ENCODE results near the gene MYO16.

MYO16 gene

DNA sequence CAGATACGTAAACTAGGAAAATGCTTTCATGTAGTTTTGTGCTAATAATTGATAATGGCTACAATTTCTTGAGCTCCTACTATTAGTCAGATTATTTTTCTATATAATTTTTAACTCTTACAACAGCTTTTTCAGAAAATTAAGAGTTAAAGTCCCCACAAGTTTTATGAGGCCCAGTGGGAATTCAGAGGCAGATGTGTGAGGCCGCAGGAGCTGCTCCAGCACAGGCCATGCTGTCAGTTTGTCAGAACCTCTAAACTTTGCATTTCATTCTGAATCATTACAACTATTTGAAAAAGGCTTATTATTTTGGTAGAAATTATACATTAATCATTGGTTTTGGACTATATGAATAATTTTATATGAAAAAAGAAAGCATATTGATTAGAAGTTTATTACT lies 370.8 kb downstream of the MYO16 start:
- H3K36me3 ChIP-seq (ENCODE audit: control insufficient read depth in 2 of 2, insufficient read depth in 2 of 2, low read length in 2 of 2), result no peaks in the 10 kb centered on the region
- H3K27me3 ChIP-seq (ENCODE audit: control insufficient read depth in 2 of 2, insufficient read depth in 2 of 2, low read length in 2 of 2), result no peaks in the 10 kb centered on the region
- H3K9me3 ChIP-seq (ENCODE audit: control insufficient read depth in 2 of 2, low read length in 2 of 2), result no peaks in the 10 kb centered on the region
- no peak overlapping the region for H3K27ac ChIP-seq (ENCODE audit: low read depth in 2 of 2, low read length in 2 of 2)
- H3K4me3 ChIP-seq (ENCODE audit: low read length in 2 of 2), result no peak overlapping the region
- H3K4me1 ChIP-seq (ENCODE audit: control insufficient read depth in 2 of 2, insufficient read depth in 2 of 2, low read length in 2 of 2), result no peaks in the 10 kb centered on the region
- no peak overlapping the region for H3K9ac ChIP-seq (ENCODE audit: low read depth in 1 of 2, low read length in 2 of 2)

DNA sequence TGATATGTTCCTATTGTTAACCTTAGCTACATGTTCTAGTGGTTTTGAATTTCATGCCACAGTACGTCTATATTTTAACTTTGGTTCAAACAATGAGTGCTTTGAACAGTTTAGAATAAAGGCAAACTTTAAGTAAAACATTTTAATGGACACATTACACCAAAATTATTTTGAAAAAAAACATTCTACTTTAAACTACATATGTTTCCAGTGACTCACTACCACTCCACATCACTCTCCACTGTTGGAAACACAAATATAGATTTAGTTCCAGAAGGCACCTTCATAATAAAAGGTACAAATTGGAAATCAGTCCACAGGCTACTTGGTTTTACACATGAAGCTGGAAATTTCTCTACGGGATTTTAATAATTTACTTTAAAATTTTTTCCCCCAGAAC lies 373.5 kb downstream of the MYO16 start:
- Histone ChIP-seq H3K27me3 (ENCODE audit: control insufficient read depth in 2 of 2, insufficient read depth in 2 of 2, low read length in 2 of 2) (no peaks in the 10 kb centered on the region), H3K9me3 (ENCODE audit: control insufficient read depth in 2 of 2, low read length in 2 of 2) (no peaks in the 10 kb centered on the region), H3K36me3 (ENCODE audit: control insufficient read depth in 2 of 2, insufficient read depth in 2 of 2, low read length in 2 of 2) (no peaks in the 10 kb centered on the region), H3K4me3 (ENCODE audit: low read length in 2 of 2) (no peak overlapping the region), H3K4me1 (ENCODE audit: control insufficient read depth in 2 of 2, insufficient read depth in 2 of 2, low read length in 2 of 2) (no peaks in the 10 kb centered on the region), H3K9ac (ENCODE audit: low read depth in 1 of 2, low read length in 2 of 2) (no peak overlapping the region), H3K27ac (ENCODE audit: low read depth in 2 of 2, low read length in 2 of 2) (no peak overlapping the region)

DNA sequence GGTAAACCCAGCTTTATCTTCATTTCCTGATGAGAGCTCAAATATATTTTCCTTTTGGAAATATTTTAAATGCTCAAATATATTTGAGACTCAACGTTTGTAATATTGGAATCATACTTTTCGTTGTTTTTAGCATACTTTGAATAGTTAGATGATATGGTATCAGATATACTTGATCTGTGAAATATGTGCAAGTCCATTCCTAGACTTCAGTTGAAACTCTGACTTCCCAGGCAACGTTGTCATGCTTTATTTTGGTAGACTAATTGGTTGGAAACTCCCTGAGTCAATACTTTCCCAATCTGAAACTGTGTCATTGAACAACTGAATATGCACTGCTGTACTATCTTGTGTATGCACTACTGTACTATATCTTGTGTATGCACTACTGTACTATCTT lies 378.5 kb downstream of the MYO16 start:
- H3K27ac ChIP-seq (ENCODE audit: low read depth in 2 of 2, low read length in 2 of 2), result no peak overlapping the region
- no peaks in the 10 kb centered on the region for H3K9me3 ChIP-seq (ENCODE audit: control insufficient read depth in 2 of 2, low read length in 2 of 2)
- no peaks in the 10 kb centered on the region for H3K4me1 ChIP-seq (ENCODE audit: control insufficient read depth in 2 of 2, insufficient read depth in 2 of 2, low read length in 2 of 2)
- H3K27me3 ChIP-seq (ENCODE audit: control insufficient read depth in 2 of 2, insufficient read depth in 2 of 2, low read length in 2 of 2), result no peaks in the 10 kb centered on the region
- H3K9ac ChIP-seq (ENCODE audit: low read depth in 1 of 2, low read length in 2 of 2), result no peak overlapping the region
- no peaks in the 10 kb centered on the region for H3K36me3 ChIP-seq (ENCODE audit: control insufficient read depth in 2 of 2, insufficient read depth in 2 of 2, low read length in 2 of 2)
- H3K4me3 ChIP-seq (ENCODE audit: low read length in 2 of 2), result no peak overlapping the region

DNA sequence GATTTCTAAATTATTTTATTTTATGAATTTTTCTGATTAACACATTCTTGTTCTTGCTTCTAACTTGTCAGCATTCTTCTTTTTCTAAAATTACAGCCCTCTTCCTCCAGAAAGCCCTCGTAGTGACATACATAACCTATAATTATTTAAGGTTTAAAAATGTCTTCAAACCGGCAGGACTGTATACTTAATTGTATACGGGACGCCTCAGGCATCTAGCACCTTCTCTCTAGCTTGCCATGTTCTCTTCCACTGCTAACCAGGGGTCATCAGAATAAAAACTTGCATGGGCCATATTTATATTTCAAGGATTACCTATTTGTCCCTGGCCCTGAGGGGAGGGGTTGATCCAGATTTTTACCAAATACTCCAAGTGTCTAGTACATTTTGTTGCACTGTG lies 380.3 kb downstream of the MYO16 start:
- Histone ChIP-seq H3K9ac (ENCODE audit: low read depth in 1 of 2, low read length in 2 of 2) (no peak overlapping the region), H3K4me3 (ENCODE audit: low read length in 2 of 2) (no peak overlapping the region), H3K27me3 (ENCODE audit: control insufficient read depth in 2 of 2, insufficient read depth in 2 of 2, low read length in 2 of 2) (no peaks in the 10 kb centered on the region), H3K4me1 (ENCODE audit: control insufficient read depth in 2 of 2, insufficient read depth in 2 of 2, low read length in 2 of 2) (no peaks in the 10 kb centered on the region), H3K9me3 (ENCODE audit: control insufficient read depth in 2 of 2, low read length in 2 of 2) (no peaks in the 10 kb centered on the region), H3K27ac (ENCODE audit: low read depth in 2 of 2, low read length in 2 of 2) (no peak overlapping the region), H3K36me3 (ENCODE audit: control insufficient read depth in 2 of 2, insufficient read depth in 2 of 2, low read length in 2 of 2) (no peaks in the 10 kb centered on the region)

DNA sequence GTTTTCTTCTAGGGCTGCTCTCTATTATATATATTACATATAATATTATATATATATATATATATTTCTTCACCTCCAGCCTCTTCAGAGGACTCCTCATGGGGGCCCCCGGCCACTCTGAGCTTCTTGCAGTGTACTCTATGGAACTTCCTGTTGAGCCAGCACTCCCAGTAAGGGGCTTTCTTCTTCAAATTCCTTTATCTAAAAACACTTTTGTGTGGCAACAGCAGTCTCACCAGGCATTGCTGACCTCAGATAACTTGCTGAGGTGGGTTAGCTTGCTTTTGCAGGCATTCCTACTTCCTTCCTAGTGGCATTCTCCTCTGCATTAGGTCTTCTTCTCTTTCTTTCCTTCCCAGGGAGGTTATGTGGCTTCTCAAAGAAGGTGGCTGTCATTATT lies 381.5 kb downstream of the MYO16 start:
- Histone ChIP-seq H3K27ac (ENCODE audit: low read depth in 2 of 2, low read length in 2 of 2) (no peak overlapping the region), H3K36me3 (ENCODE audit: control insufficient read depth in 2 of 2, insufficient read depth in 2 of 2, low read length in 2 of 2) (no peaks in the 10 kb centered on the region), H3K4me1 (ENCODE audit: control insufficient read depth in 2 of 2, insufficient read depth in 2 of 2, low read length in 2 of 2) (no peaks in the 10 kb centered on the region), H3K27me3 (ENCODE audit: control insufficient read depth in 2 of 2, insufficient read depth in 2 of 2, low read length in 2 of 2) (no peaks in the 10 kb centered on the region), H3K4me3 (ENCODE audit: low read length in 2 of 2) (no peak overlapping the region), H3K9ac (ENCODE audit: low read depth in 1 of 2, low read length in 2 of 2) (no peak overlapping the region), H3K9me3 (ENCODE audit: control insufficient read depth in 2 of 2, low read length in 2 of 2) (no peaks in the 10 kb centered on the region)

DNA sequence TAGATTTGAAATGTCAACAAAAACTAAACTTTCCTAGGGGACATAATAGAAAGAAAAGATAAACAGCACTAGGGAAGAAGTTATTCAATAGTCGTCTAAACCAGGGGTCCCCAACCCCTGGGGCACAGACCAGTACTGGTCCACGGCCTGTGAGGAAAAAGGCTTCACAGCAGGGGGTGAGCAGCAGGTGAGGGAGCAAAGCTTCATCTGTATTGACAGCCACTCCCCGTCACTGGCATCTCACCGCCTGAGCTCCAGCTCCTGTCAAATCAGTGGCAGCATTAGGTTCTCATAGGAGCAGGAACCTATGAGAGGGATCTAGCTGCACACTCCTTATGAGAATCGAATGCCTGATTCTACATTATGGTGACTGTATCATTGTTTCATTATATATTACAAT lies 382.7 kb downstream of the MYO16 start:
- H3K27me3 ChIP-seq (ENCODE audit: control insufficient read depth in 2 of 2, insufficient read depth in 2 of 2, low read length in 2 of 2), result no peaks in the 10 kb centered on the region
- H3K4me3 ChIP-seq (ENCODE audit: low read length in 2 of 2), result no peak overlapping the region
- no peaks in the 10 kb centered on the region for H3K4me1 ChIP-seq (ENCODE audit: control insufficient read depth in 2 of 2, insufficient read depth in 2 of 2, low read length in 2 of 2)
- no peaks in the 10 kb centered on the region for H3K9me3 ChIP-seq (ENCODE audit: control insufficient read depth in 2 of 2, low read length in 2 of 2)
- H3K36me3 ChIP-seq (ENCODE audit: control insufficient read depth in 2 of 2, insufficient read depth in 2 of 2, low read length in 2 of 2), result no peaks in the 10 kb centered on the region
- H3K27ac ChIP-seq (ENCODE audit: low read depth in 2 of 2, low read length in 2 of 2), result no peak overlapping the region
- H3K9ac ChIP-seq (ENCODE audit: low read depth in 1 of 2, low read length in 2 of 2), result no peak overlapping the region

DNA sequence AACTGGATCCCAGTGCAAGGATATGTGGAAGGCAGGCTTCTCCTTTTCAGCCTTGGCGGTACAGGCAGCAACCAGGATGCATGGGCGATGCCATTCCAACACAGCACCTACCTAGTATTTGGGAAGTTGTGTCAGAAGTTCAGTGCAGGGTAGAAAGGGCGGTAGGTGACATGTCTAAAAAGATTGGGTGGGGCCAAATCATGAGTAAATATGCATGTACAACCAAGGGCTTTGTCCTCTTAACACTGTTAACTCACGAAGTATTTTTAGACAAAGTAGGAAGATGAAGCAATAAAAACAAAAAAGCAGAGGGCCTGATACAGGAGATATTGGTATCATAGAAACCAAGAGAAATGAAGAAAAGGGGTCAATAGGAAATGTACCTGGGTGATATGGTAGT lies 392.1 kb downstream of the MYO16 start:
- no peak overlapping the region for H3K27ac ChIP-seq (ENCODE audit: low read depth in 2 of 2, low read length in 2 of 2)
- H3K4me1 ChIP-seq (ENCODE audit: control insufficient read depth in 2 of 2, insufficient read depth in 2 of 2, low read length in 2 of 2), result no peaks in the 10 kb centered on the region
- H3K4me3 ChIP-seq (ENCODE audit: low read length in 2 of 2), result no peak overlapping the region

DNA sequence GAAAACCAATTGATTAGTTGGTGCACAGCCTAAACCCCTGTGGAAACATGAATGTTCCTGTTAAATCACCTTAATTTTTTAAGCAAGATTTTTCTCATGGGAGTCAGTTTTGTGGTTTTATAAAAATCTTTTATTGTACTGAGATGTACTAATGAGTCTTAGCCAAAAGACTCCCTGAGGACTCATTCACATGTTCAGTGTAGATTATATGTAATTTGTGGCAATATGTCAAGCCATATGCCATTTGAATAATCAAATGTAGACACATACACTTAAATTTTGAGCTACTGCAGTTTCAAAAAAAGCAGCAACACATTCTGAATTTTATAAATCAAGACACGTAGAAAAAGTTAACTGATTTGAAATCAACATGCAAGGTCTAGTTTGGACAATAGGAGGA lies 395.2 kb downstream of the MYO16 start:
- H3K9ac ChIP-seq (ENCODE audit: low read depth in 1 of 2, low read length in 2 of 2), result no peak overlapping the region
- no peaks in the 10 kb centered on the region for H3K27me3 ChIP-seq (ENCODE audit: control insufficient read depth in 2 of 2, insufficient read depth in 2 of 2, low read length in 2 of 2)
- no peaks in the 10 kb centered on the region for H3K36me3 ChIP-seq (ENCODE audit: control insufficient read depth in 2 of 2, insufficient read depth in 2 of 2, low read length in 2 of 2)
- no peaks in the 10 kb centered on the region for H3K9me3 ChIP-seq (ENCODE audit: control insufficient read depth in 2 of 2, low read length in 2 of 2)
- H3K4me3 ChIP-seq (ENCODE audit: low read length in 2 of 2), result no peak overlapping the region
- H3K4me1 ChIP-seq (ENCODE audit: control insufficient read depth in 2 of 2, insufficient read depth in 2 of 2, low read length in 2 of 2), result no peaks in the 10 kb centered on the region
- no peak overlapping the region for H3K27ac ChIP-seq (ENCODE audit: low read depth in 2 of 2, low read length in 2 of 2)

More for the DNA sequence above, 392.1 kb downstream of the MYO16 start:
- Histone ChIP-seq H3K9me3 (ENCODE audit: control insufficient read depth in 2 of 2, low read length in 2 of 2) (no peaks in the 10 kb centered on the region), H3K27me3 (ENCODE audit: control insufficient read depth in 2 of 2, insufficient read depth in 2 of 2, low read length in 2 of 2) (no peaks in the 10 kb centered on the region), H3K9ac (ENCODE audit: low read depth in 1 of 2, low read length in 2 of 2) (no peak overlapping the region), H3K36me3 (ENCODE audit: control insufficient read depth in 2 of 2, insufficient read depth in 2 of 2, low read length in 2 of 2) (no peaks in the 10 kb centered on the region)

DNA sequence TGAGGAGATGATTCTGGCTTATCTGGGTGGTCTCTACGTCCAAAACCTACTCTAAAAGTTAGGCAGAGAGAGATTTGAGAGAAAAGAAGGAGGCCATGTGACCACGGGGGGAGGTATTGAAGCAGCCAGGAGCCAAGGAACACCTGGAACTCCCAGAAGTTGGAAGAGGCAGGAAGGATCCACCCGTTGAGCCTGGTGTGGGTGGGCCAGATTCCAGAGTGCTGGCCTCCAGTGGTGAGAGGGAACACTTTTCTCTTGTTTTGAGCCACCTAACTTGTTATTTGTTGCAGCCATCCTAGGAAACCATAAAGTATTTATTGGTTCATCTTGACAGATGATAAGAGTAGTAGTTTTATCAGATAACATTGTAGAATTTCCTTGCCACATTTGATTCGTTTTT lies 396.9 kb downstream of the MYO16 start:
- H3K9me3 ChIP-seq (ENCODE audit: control insufficient read depth in 2 of 2, low read length in 2 of 2), result no peaks in the 10 kb centered on the region
- H3K4me1 ChIP-seq (ENCODE audit: control insufficient read depth in 2 of 2, insufficient read depth in 2 of 2, low read length in 2 of 2), result no peaks in the 10 kb centered on the region
- no peaks in the 10 kb centered on the region for H3K36me3 ChIP-seq (ENCODE audit: control insufficient read depth in 2 of 2, insufficient read depth in 2 of 2, low read length in 2 of 2)
- H3K27me3 ChIP-seq (ENCODE audit: control insufficient read depth in 2 of 2, insufficient read depth in 2 of 2, low read length in 2 of 2), result no peaks in the 10 kb centered on the region
- no peak overlapping the region for H3K4me3 ChIP-seq (ENCODE audit: low read length in 2 of 2)
- no peak overlapping the region for H3K9ac ChIP-seq (ENCODE audit: low read depth in 1 of 2, low read length in 2 of 2)
- no peak overlapping the region for H3K27ac ChIP-seq (ENCODE audit: low read depth in 2 of 2, low read length in 2 of 2)

DNA sequence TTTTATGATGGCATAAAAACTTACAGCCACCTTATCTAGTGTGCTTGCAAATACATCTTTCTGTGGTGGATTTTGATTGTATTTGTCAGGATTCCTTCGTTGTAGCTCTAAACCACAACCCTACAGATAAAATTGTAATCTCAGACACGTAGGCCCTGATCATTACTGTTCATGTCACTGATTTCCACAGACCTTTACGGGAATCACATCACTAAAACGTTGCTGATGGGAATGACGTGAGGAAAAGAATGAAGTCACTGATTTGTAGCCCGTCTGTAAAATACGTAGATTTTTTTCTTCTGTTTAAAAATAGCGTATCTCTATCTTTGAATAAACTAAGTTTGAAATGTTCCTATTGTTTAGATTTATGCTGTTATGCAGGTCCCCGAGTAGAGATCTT lies 399.2 kb downstream of the MYO16 start:
- no peaks in the 10 kb centered on the region for H3K36me3 ChIP-seq (ENCODE audit: control insufficient read depth in 2 of 2, insufficient read depth in 2 of 2, low read length in 2 of 2)
- no peaks in the 10 kb centered on the region for H3K27me3 ChIP-seq (ENCODE audit: control insufficient read depth in 2 of 2, insufficient read depth in 2 of 2, low read length in 2 of 2)
- no peak overlapping the region for H3K27ac ChIP-seq (ENCODE audit: low read depth in 2 of 2, low read length in 2 of 2)
- no peak overlapping the region for H3K9ac ChIP-seq (ENCODE audit: low read depth in 1 of 2, low read length in 2 of 2)
- H3K4me3 ChIP-seq (ENCODE audit: low read length in 2 of 2), result no peak overlapping the region
- no peaks in the 10 kb centered on the region for H3K9me3 ChIP-seq (ENCODE audit: control insufficient read depth in 2 of 2, low read length in 2 of 2)
- no peaks in the 10 kb centered on the region for H3K4me1 ChIP-seq (ENCODE audit: control insufficient read depth in 2 of 2, insufficient read depth in 2 of 2, low read length in 2 of 2)

DNA sequence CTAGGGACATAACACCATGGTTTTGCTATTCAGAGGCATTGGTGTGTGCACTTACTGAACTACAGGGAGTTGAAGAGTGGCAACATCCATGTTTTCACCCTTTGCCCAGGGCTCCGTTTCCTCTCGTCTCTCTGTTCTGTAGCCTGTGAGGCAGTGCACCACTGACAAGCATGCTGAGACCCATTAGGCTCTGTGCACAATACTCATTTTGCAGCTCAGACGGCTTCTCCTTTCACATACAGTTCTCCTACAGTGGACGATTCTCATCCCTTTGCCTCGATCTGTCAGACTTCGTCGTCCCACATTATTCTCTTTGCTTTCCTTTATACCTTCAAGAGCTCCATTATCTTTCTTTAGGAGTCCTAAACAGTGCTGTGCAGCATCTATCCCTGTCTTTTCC lies 403.7 kb downstream of the MYO16 start:
- Histone ChIP-seq H3K27ac (ENCODE audit: low read depth in 2 of 2, low read length in 2 of 2) (no peak overlapping the region), H3K27me3 (ENCODE audit: control insufficient read depth in 2 of 2, insufficient read depth in 2 of 2, low read length in 2 of 2) (no peaks in the 10 kb centered on the region), H3K36me3 (ENCODE audit: control insufficient read depth in 2 of 2, insufficient read depth in 2 of 2, low read length in 2 of 2) (no peaks in the 10 kb centered on the region), H3K9me3 (ENCODE audit: control insufficient read depth in 2 of 2, low read length in 2 of 2) (no peaks in the 10 kb centered on the region), H3K9ac (ENCODE audit: low read depth in 1 of 2, low read length in 2 of 2) (no peak overlapping the region), H3K4me1 (ENCODE audit: control insufficient read depth in 2 of 2, insufficient read depth in 2 of 2, low read length in 2 of 2) (no peaks in the 10 kb centered on the region), H3K4me3 (ENCODE audit: low read length in 2 of 2) (no peak overlapping the region)

Measured in mucosa of rectum (tissue), 2 donors.